Esophagus muscularis mucosa (tissue), 3 donors: ENCODE results near the gene QRICH1.
"Not testable (repeated sequence)": the region's sequence is repeated elsewhere in the genome, so short reads cannot be mapped to it uniquely, and the experiment has no call there.

Experiments used
- CTCF ChIP-seq, 3 experiments: fragments of 200-600 bp in 2 of 3; fragments of 450-650 bp in 1 of 3; sonication (generic) in 2 of 3; IDR thresholded peaks; one replicate each; pipeline ENCODE4 v1.5.1; 2017 to 2019; ENCODE audit warnings: antibody characterized with exemption in 3 of 3, mild to moderate bottlenecking in 2 of 3, moderate library complexity in 1 of 3
- POLR2A ChIP-seq: fragments of 450-650 bp; IDR thresholded peaks from one replicate; pipeline ENCODE4 v1.6.1; 2017; ENCODE audit warnings: antibody characterized with exemption, moderate library complexity, mild to moderate bottlenecking, low read depth
- POLR2AphosphoS5 ChIP-seq, 2 donors: sonication (generic); formaldehyde crosslinking; IDR thresholded peaks; one replicate each; pipeline ENCODE4 v1.6.1; 2017; ENCODE audit warnings: antibody characterized with exemption in 2 of 2

GRCh38 chr3:49008627-49009026 is 85.2 kb downstream of the QRICH1 start:
- not testable (repeated sequence) for TF ChIP-seq CTCF (IDR thresholded peaks at IDR 0.05); POLR2AphosphoS5 (IDR thresholded peaks at IDR 0.05); POLR2A
